ENCODE data around the gene RBMS3.

DNA sequence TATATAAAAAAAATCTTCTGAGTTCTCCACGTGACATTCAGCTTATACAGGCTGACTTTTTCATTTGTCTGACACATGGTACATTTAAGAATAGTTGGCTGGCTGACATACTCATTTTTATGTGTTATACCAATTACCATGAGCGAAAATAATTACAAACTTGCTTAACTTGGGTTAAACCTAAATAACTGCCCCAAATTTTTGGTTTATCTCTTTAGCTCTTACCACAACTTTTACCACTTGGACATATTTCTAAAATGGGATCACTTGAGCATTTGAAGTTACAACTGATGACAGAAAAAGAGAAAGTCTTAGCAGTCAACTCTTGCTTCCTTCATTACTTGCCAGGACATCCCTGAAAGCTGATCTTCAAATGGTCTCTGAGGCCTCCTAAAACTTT, 618.1 kb downstream of the RBMS3 start:
- TF ChIP-seq CTCF (IDR thresholded peaks at IDR 0.05) (no peak), POLR2A (IDR thresholded peaks at IDR 0.05) (no peak)
